ENCODE measurements around the gene SLC16A3. TPM values are rescaled to one million over a fixed set of nuclear protein-coding genes. Genes with fewer than 3 reads are reported as not detected.

SLC16A3 gene
- total and polyA plus RNA-seq, 9 donors = 21.9 to 47.3 (median 32.7) TPM

DNA sequence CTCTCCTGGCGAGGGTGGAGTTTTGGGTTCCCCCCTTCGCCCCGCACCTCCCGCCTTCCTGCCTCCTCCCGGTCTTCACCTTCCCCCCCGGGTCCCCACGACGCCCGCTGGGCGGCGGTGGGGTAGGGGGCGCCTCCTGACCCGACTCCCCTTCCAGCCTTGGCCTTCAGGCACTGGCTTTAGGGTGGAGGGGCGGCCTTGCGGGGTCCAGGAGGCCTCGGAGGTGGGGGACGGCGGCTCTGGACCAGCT, 2.4 kb downstream of the SLC16A3 start:
- Histone ChIP-seq H3K9me3 (replicated peaks; ENCODE audit: control insufficient read depth, low read depth, low read length) (no peaks in the 10 kb centered on the region), H3K4me1 (ENCODE audit: control insufficient read depth, insufficient read depth, low read length) (peaks cover 71% of the 10 kb centered on the region)

DNA sequence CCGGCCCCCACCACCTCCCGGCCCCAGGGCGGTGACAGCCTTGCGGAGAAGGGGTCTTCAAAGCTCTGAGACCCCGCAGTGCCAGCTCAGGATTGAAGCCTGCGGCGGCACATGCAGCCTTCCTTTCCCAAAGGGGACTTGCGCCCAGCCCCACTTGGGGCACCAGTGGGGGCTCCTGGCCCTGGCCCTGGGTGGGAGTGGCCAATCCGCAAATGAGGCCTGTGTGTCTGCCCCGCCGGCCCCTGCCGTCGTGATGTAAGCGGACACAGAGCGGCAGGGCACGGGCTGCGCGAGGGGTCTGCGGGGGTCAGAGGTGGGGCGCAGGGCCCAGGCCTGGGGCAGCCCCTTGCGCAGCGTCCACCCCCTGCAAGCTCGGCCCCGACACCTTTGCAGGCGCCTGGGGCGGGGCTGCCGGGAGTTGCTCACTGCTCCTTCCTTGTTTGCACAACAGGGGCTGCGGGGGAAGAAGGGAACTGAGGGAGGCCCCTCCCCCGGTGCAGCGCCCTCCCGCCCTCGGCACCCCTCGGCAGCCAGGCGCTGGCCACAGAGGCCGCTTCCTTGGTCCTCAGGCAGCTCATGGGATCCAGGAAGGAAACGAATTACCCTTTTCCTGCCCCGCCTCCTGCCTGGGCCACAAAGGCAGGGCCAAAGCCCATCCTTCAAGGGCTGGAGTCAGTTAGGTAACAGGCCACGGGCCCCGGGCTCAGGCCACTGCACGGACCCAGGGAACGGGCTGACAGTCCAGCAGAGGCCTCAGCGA, 2.9 kb downstream of the SLC16A3 start:
- no peaks in the 10 kb centered on the region for H3K36me3 ChIP-seq (ENCODE audit: control insufficient read depth, insufficient read depth, low read length)
- 4% methylated on average over 42 of the region's 42 CpGs for WGBS (ENCODE audit: insufficient coverage)
- DNase-seq = peak; percentile 81
- H3K9me3 ChIP-seq (replicated peaks; ENCODE audit: control insufficient read depth, low read depth, low read length) = no peaks in the 10 kb centered on the region
- H3K27ac ChIP-seq (ENCODE audit: low read length) = peak overlapping the region; percentile 74
- H3K4me3 ChIP-seq (ENCODE audit: low read length) = peak overlapping the region; percentile 54
- H3K27me3 ChIP-seq (ENCODE audit: control insufficient read depth, insufficient read depth, low read length) = peaks cover 37% of the 10 kb centered on the region
- H3K4me1 ChIP-seq (ENCODE audit: control insufficient read depth, insufficient read depth, low read length) = peaks cover 76% of the 10 kb centered on the region

More for the DNA sequence above, 2.4 kb downstream of the SLC16A3 start:
- DNase-seq = no peak
- peak overlapping the region; percentile 74 for H3K27ac ChIP-seq (ENCODE audit: low read length)
- H3K27me3 ChIP-seq (ENCODE audit: control insufficient read depth, insufficient read depth, low read length) = peaks cover 40% of the 10 kb centered on the region
- no peaks in the 10 kb centered on the region for H3K36me3 ChIP-seq (ENCODE audit: control insufficient read depth, insufficient read depth, low read length)
- peak overlapping the region; percentile 54 for H3K4me3 ChIP-seq (ENCODE audit: low read length)
- WGBS (ENCODE audit: insufficient coverage) = 4% methylated on average over 10 of the region's 18 CpGs

DNA sequence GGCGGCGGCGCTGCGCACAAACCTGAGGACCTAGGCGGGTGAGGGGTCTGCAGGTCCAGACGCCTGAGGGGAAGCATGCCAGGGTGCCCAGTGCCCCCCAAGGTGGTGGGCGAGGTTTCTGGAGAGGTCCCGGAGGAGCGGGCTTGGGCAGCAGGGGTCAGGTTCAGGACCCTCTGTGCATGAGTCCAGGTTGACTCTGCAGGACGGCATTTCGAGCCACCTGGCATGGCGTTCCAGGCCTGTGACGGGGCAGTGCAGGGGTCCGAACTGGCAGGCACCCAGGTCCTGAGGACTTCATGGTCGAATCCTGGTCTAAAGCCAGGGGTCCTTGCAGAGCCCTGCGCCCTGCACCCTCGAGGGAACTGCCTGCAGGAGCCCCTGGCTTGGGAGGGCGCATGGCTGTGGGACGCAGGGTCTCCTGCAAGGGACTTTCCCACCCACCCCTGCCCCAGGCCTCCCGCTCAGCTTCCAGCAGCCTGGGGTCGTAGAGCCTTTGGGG, 3.5 kb downstream of the SLC16A3 start:
- peak overlapping the region; percentile 74 for H3K27ac ChIP-seq (ENCODE audit: low read length)
- no peaks in the 10 kb centered on the region for H3K9me3 ChIP-seq (replicated peaks; ENCODE audit: control insufficient read depth, low read depth, low read length)
- peaks cover 82% of the 10 kb centered on the region for H3K4me1 ChIP-seq (ENCODE audit: control insufficient read depth, insufficient read depth, low read length)
- H3K27me3 ChIP-seq (ENCODE audit: control insufficient read depth, insufficient read depth, low read length) = peaks cover 32% of the 10 kb centered on the region
- H3K36me3 ChIP-seq (ENCODE audit: control insufficient read depth, insufficient read depth, low read length) = peaks cover 5% of the 10 kb centered on the region
- WGBS (ENCODE audit: insufficient coverage) = 69% methylated on average over 19 of the region's 21 CpGs
- peak; percentile 29 for DNase-seq
- H3K4me3 ChIP-seq (ENCODE audit: low read length) = no peak overlapping the region

- Histone ChIP-seq H3K27me3 (ENCODE audit: control insufficient read depth, insufficient read depth, low read length) (peaks cover 24% of the 10 kb centered on the region), H3K36me3 (ENCODE audit: control insufficient read depth, insufficient read depth, low read length) (peaks cover 13% of the 10 kb centered on the region), H3K4me1 (ENCODE audit: control insufficient read depth, insufficient read depth, low read length) (peaks cover 86% of the 10 kb centered on the region), H3K27ac (ENCODE audit: low read length) (no peak overlapping the region), H3K4me3 (ENCODE audit: low read length) (no peak overlapping the region), H3K9me3 (replicated peaks; ENCODE audit: control insufficient read depth, low read depth, low read length) (no peaks in the 10 kb centered on the region)
- DNase-seq = no peak
- WGBS (ENCODE audit: insufficient coverage) = 83% methylated on average over 13 of the region's 21 CpGs
Measured at GRCh38 chr17:82232876-82233785, 4.3 kb downstream of the SLC16A3 start.

GRCh38 chr17:82234211-82235055, 5.6 kb downstream of the SLC16A3 start:
- Histone ChIP-seq H3K4me3 (ENCODE audit: low read length) (no peak overlapping the region), H3K4me1 (ENCODE audit: control insufficient read depth, insufficient read depth, low read length) (peaks cover 90% of the 10 kb centered on the region), H3K9me3 (replicated peaks; ENCODE audit: control insufficient read depth, low read depth, low read length) (no peaks in the 10 kb centered on the region), H3K27ac (ENCODE audit: low read length) (no peak overlapping the region), H3K36me3 (ENCODE audit: control insufficient read depth, insufficient read depth, low read length) (peaks cover 18% of the 10 kb centered on the region), H3K27me3 (ENCODE audit: control insufficient read depth, insufficient read depth, low read length) (peaks cover 14% of the 10 kb centered on the region)
- WGBS (ENCODE audit: insufficient coverage) = 45% methylated on average over 20 of the region's 26 CpGs
- no peak for DNase-seq

DNA sequence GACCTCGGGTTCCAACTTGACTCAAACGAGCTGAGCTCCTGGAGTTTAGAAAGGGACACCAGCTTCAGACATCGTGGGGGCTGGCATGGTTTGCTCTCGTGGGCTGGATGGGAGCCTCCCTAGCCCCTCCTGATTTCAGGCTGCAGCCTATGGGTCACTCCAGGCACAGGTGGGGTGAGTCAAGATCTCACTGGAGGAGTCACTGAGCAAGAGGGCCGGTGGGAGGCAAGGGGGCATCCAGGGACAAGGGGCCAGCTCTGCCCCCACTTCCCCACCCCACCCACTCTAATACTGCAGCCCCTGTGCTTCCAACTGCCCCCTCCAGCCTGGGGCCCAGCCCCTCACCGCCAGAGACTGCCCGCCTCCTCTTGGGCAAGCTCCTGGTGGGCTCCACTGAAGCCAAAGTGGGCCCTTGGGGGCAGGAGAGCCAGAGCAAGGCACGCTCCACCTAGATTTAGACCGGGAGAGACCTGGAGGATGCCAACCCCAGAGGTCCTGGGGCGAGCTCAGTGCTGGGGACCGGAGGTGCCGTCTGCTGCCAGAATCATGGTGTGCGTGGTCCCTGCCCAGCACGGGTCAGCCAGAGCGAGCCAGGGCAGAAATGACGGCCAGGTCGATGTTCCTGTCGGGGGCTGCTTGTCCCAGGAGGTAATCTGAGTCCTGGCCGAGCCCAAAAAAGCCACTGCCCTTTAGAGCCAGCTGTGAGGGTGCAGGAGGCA, 6.4 kb downstream of the SLC16A3 start:
- H3K27ac ChIP-seq (ENCODE audit: low read length) = no peak overlapping the region
- H3K27me3 ChIP-seq (ENCODE audit: control insufficient read depth, insufficient read depth, low read length) = peaks cover 7% of the 10 kb centered on the region
- no peak overlapping the region for H3K4me3 ChIP-seq (ENCODE audit: low read length)
- H3K4me1 ChIP-seq (ENCODE audit: control insufficient read depth, insufficient read depth, low read length) = peaks cover 90% of the 10 kb centered on the region
- no peaks in the 10 kb centered on the region for H3K9me3 ChIP-seq (replicated peaks; ENCODE audit: control insufficient read depth, low read depth, low read length)
- WGBS (ENCODE audit: insufficient coverage) = 69% methylated on average over 16 of the region's 19 CpGs
- no peak for DNase-seq
- peaks cover 19% of the 10 kb centered on the region for H3K36me3 ChIP-seq (ENCODE audit: control insufficient read depth, insufficient read depth, low read length)

DNA sequence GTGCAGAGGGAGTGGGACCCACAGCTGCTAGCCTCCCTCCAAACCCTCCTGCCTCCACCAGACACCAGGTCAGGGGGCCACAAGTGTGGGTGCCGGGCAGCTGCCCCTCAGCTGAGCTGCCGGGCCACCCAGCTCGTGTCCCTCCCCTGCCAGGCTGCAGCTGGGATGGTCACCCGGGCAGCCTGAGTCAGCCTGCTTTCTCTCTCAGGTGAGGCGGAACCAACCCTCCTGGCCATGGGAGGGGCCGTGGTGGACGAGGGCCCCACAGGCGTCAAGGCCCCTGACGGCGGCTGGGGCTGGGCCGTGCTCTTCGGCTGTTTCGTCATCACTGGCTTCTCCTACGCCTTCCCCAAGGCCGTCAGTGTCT, 6.9 kb downstream of the SLC16A3 start:
- Histone ChIP-seq H3K9me3 (replicated peaks; ENCODE audit: control insufficient read depth, low read depth, low read length) (no peaks in the 10 kb centered on the region), H3K4me1 (ENCODE audit: control insufficient read depth, insufficient read depth, low read length) (peaks cover 90% of the 10 kb centered on the region), H3K27ac (ENCODE audit: low read length) (no peak overlapping the region), H3K4me3 (ENCODE audit: low read length) (no peak overlapping the region), H3K36me3 (ENCODE audit: control insufficient read depth, insufficient read depth, low read length) (peaks cover 20% of the 10 kb centered on the region), H3K27me3 (ENCODE audit: control insufficient read depth, insufficient read depth, low read length) (peaks cover 2% of the 10 kb centered on the region)
- no peak for DNase-seq
- 64% methylated on average over 15 of the region's 15 CpGs for WGBS (ENCODE audit: insufficient coverage)

DNA sequence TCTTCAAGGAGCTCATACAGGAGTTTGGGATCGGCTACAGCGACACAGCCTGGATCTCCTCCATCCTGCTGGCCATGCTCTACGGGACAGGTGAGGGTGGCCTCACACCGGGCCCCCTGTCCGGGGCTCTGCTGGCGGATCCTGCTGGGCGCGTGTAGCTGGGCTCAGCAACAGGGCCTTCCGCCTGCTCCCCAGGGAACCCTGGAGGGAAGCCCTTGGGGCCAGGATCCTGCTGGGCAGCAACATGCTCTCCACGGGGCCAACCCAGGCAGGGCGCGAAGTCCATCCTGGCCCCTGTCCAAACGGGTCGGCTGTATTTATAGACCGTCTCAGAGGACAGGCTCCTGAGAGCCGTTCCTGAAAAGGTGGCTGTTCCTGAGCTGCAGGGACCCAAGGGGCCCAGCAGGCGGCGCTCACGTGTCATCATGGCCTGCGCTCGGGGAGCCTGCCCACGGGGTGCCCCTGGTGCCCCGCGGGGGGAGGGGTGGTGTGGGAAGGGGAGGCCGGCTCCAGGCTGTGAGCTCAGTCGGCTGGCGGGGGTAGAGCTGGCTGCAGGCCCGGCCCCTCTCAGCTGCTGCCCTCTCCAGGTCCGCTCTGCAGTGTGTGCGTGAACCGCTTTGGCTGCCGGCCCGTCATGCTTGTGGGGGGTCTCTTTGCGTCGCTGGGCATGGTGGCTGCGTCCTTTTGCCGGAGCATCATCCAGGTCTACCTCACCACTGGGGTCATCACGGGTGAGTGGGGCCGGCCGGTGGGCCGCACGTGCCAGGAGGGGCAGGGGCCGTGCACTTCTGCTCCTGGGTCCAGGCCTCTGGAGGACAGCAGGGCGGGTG, 7.5 kb downstream of the SLC16A3 start:
- H3K27me3 ChIP-seq (ENCODE audit: control insufficient read depth, insufficient read depth, low read length) = no peaks in the 10 kb centered on the region
- peak; percentile 81 for DNase-seq
- H3K9me3 ChIP-seq (replicated peaks; ENCODE audit: control insufficient read depth, low read depth, low read length) = no peaks in the 10 kb centered on the region
- 39% methylated on average over 40 of the region's 44 CpGs for WGBS (ENCODE audit: insufficient coverage)
- H3K27ac ChIP-seq (ENCODE audit: low read length) = peak overlapping the region; percentile 35
- H3K4me3 ChIP-seq (ENCODE audit: low read length) = no peak overlapping the region
- H3K4me1 ChIP-seq (ENCODE audit: control insufficient read depth, insufficient read depth, low read length) = peaks cover 92% of the 10 kb centered on the region
- H3K36me3 ChIP-seq (ENCODE audit: control insufficient read depth, insufficient read depth, low read length) = peaks cover 22% of the 10 kb centered on the region

All from muscle of leg (tissue), 11 donors.